Measurements from ENCODE around the gene MMRN2. TPM values are rescaled to one million over a fixed set of nuclear protein-coding genes. Genes with fewer than 3 reads are reported as not detected.
"Not testable (repeated sequence)": the region's sequence is repeated elsewhere in the genome, so short reads cannot be mapped to it uniquely, and the experiment has no call there.

Gene MMRN2
- total RNA-seq, 1 donor from 2014 or later: not detected

DNA sequence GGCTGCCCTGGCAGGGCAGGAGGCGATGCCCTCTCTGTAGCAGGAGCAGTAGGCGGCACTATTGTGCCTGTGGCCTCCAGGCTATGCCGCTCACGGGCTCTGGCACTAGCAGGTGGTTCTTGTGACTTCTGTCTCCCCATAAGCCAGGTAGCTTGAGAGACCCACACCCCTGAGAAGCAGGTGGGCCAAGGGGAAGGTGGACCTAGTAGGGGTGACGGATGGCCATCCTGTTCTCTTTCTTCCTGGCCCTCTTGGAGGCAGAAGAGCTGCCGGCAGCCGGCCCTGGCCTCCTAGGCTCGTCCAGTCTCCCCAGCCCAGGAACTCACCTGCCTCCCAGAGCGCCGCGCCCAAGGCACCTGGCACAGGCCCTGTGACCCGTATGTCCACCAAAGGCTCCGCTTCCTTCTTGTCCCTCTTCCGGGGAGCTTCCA lies 15.4 kb downstream of the MMRN2 start:
- intact Hi-C loops (cut with micrococcal nuclease): no loop called here

DNA sequence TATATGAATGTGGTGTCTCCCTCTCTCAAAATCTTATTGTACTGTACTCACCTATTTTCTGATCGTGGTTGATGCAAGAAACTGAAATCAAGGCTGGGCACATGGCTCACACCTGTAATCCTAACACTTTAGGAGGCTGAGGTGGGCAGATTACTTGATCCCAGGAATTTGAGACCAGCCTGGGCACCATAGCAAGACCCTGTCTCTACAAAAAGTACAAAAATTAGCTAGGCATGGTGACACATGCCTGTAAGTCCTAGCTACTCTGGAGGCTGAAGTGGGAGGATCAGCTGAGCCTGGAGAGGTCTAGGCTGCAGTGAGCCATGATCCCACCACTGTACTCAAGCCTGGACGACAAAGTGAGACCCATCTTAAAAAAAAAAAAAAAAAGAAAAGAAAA lies 16.0 kb downstream of the MMRN2 start:
- intact Hi-C loops (cut with micrococcal nuclease): no loop called here

DNA sequence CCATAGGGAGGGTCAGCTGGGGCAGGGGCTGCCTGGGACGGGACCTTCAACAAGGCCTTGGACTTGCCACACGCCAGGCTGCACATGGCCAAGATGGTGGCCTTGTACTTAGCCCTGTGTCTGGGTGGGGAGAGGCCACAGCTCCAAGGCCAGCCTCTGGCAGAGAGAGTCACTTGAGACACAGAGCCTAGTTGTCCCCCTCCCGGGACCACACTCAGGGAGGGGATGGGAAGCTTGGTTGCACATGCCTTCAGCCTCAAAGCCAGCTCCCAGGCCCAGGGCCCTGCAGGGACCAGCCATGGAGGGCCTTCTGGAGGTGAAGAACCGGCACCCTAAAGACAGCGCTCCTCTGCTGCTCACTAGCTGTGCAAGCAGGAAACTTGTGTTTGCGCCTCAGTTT lies 16.7 kb downstream of the MMRN2 start:
- intact Hi-C loops (cut with micrococcal nuclease): no loop called here

DNA sequence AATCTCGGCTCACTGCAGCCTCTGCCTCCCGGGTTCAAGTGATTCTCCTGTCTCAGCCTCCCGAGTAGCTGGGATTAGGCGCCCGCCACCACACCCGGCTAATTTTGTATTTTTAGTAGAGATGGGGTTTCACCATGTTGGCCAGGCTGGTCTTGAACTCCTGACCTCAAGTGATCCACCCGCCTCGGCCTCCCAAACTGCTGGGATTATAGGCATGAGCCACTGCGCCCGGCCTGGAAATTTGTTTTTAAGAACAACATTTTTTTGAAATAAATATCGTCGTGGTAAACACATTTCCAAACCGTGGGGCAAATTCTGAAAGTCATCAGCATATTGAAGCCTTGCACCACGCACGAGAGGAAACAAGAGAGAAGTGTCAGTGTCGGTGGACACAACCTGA lies 17.3 kb downstream of the MMRN2 start:
- intact Hi-C loops (cut with micrococcal nuclease): not testable (repeated sequence)

DNA sequence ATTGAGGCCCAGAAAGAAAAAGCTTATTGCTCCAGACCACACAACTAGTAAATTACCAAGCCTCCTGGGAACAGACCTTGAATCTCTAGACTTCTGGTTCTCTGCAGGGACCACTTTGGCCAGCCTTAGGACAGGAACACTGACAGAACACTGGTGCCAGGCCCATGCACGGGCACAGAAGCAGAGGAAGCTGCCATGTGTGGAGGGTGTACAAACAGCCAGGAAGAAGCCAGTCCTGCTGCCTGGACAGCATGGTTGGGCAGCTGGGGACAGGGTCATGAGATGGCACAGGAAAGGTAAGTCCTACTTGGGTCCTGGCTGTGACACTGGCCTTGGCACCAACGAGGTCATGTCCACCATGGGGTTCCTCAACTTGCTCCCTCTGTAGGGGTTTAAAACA lies 19.2 kb downstream of the MMRN2 start:
- intact Hi-C loops (cut with micrococcal nuclease): no loop called here

DNA sequence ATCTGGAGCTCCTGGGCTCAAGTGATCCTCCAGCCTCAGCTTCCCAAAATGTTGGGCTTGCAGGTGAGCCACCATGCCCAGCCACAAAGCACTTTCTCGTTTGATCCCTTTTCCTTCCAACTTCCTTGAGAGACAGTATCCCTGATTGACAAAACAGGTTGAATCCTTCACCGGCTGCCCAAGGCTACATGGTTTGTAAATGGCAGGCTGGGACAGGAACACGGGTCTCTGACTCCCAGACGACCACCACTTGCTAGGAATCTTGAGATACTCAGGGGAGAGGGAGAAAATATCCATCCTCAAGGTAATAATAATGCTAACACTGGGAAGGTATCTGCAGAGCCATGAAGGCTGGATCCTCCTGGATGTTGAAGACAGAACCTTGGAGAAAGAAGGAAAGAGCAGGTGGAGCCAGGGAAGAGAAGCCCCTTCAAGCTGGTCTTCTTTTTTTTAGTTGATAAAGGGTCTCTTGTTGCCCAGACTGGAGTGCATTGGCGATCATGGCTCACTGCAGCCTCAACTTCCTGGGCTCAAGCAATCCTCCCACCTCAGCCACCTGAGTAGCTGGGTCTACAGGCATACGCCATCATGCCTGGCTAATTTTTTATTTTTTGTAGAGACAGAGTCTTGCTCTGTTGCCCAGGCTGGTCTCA lies 19.8 kb downstream of the MMRN2 start:
- intact Hi-C loops (cut with micrococcal nuclease): no loop called here

DNA sequence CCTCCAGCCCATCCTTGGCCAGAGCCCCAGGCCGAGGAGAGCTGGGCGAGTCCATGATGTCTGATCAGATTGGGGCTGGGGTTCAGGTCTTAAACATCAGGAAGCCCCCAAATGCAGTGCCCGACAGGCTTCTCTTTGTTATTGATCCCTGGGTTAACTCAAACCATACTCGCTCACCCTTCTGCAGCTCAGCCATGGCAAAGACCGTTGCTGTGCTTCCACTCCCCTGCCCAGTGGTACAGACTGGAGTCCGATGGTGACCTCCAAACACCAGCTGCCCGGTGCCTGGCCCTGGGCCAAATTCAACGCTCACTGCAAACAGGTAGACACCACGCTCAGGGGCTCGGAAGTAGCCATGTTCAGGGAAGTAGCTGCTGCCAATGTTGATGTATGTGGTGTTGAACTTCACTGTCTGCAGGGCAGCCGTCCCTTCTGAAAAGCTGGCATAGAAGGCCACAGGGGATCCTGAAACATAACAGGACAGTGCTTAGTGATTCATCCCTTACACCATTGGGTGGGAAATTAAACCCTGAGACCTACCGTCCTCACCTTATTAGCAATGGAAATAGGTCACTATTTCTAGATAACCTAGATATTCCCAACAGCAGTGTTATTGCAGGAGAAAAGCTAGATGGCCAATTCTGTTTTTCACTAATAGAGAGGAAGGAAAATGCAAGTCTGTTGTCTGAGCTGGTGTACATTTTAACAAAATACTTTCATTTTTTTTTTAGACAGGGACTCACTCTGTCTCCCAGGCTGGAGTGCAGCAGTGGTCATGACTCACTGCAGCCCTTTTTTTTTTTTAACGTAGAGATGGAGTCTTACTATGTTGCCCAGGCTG lies 20.5 kb downstream of the MMRN2 start:
- intact Hi-C loops (cut with micrococcal nuclease): no loop called here

DNA sequence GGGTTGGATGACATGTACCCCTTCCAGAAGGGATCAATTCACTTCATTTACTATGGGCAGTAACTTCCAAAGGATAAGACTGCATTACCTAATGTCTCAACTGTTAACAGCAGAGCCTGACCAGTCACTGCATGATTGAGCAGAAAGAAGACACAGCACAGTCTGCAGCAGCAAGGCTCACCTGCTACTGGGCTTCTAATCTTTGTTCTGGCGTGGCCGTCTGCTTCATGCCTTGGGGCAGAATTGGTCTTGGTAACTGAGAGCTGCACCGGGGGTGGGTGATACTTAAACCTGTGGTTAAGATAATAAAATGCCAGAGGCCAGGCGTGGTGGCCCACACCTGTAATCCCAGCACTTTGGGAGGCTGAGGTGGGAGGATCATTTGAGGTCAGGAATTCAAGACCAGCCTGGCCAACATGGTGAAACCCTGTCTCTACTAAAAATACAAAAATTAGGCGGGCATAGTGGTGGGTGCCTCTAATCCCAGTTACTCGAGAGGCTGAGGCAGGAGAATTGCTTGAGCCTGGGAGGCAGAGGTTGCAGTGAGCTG lies 23.2 kb downstream of the MMRN2 start:
- intact Hi-C loops (cut with micrococcal nuclease): not testable (repeated sequence)

DNA sequence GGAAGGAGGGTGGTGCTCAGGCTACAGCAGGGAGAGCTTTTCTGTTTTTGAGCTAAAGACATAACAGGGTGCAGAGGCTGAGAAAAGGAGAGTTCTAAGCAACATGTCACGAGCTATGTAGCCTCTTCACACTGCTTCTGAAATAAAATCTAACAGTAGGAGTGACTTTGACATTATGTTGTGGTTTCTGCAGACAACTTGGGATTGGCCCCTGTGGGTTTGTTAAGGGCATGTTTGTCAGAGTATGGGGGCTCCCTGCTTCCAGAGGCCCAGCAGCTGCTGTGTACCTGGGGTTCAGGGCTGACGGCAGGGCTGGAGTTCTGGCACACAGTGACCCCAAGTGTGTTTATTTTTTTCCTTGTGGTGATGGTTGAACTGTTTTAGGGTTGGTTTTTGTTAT lies 24.7 kb downstream of the MMRN2 start:
- intact Hi-C loops (cut with micrococcal nuclease): no loop called here

DNA sequence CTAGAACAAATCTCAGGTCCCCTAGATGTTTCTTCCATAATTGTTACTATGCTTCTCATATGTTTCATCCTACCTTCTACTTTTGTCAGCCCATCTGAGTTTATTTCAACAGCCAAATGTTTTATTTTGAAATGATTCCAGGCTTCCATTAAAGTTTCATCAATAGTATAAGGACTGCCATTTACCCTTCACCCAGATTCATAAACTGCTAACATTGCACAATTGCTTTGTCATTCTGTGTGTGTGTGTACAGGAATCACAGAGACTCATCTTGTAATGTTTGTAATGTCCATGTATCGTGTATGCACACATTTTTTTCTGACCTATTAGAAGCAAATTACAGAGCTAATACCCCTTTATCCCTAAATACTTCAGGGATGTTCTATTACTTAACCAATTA lies 25.5 kb downstream of the MMRN2 start:
- intact Hi-C loops (cut with micrococcal nuclease): no loop called here

DNA sequence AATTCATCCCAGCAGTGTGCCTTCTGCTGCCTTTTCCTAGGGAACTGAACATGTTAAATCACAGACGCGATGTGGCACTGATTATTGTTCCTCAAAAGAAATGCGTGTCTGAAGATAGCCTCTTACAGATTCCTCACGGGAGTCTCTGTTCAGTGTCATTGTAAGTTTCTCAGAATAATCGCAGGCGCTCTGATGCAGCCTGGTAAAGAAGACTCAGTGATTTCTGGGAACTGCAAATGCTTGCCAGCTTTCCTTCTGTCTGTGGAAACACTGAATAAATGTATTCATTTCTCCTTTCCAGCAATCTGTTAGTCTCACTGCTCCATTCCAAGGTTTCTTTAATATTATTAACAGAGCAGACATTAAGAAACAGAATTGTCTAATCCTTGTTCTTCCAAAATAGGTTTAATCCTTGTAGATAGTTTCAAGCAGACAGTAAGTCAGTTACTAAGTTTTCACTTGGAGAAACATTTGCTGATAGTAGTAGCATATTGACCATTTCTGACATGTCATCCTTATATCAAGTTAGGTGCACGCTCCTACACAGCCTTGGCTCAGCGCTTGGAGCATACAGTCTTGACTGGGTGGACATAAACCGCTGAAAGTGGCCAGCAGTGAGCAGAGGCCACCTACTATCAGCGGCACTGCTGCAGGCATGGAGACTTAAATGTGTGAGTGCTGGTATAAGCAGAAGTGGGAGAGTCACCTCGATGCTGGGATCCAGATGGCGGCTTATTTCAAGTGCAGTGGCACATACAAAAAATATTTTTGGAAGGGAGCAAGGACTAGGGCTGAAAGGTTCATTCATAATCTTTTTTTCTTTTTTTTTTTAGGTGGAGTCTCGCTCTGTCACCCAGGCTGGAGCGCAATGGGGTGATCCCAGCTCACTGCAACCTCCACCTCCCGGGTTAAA lies 27.7 kb downstream of the MMRN2 start:
- intact Hi-C loops (cut with micrococcal nuclease): no loop called here

DNA sequence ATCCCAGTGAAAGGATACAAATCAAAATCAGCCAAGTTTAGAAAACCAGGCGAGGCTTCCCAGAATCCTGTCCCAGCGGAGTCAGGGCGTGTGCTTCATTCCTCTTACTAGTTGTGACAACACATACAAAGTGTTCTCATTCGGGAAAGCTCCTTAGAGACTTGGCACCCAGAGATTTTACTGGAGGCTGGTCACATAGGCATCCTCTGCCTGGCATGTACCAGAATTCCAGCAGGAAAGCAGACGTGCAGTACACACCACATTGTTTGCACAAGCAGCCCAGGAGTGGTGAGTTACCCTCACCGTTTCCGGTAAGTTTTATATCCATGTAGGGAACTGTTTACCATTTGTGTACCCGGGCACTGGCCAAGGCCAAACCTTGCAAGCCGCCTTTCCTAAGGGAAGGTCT lies 34.9 kb downstream of the MMRN2 start:
- intact Hi-C loops (cut with micrococcal nuclease): no loop called here

DNA sequence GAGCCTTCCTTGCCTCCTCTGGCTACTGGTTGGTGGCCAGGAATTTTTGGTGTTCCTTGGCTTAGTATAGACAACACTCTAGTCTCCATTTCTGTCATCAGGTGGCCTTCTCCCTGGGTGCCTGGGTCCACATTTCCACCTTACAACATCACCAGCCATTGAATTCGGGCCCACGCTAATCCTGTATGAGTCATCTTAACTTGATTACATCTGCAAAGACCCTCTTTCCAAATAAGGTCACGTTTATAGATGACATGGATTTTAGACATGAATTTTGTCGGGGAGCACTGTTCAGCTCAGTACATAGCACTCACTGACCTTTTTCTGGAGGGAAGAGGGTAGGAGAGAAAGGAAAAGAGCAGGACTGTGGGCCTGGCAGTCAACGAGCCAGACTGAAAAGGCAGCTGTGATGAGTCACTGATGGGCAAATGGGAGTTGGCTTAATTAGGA lies 39.4 kb downstream of the MMRN2 start:
- intact Hi-C loops (cut with micrococcal nuclease): no loop called here

DNA sequence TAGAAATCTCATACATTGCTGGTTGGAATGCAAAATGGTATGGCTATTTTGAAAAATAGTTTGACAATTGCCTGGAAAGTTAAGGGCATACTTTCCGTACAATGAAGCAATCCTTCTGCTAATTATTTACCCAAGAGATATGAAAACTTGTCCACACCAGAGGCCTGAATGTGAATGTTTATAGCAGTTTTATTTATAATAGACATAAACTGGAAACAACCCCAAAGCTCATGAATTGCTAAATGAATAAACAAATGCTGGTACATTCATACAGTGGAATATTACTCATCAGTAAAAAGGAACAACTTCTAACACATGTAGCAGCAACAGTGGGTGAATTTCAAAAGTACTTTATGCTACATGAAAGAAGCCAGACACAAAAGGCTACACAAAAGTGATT lies 42.7 kb downstream of the MMRN2 start:
- intact Hi-C loops (cut with micrococcal nuclease): no loop called here

DNA sequence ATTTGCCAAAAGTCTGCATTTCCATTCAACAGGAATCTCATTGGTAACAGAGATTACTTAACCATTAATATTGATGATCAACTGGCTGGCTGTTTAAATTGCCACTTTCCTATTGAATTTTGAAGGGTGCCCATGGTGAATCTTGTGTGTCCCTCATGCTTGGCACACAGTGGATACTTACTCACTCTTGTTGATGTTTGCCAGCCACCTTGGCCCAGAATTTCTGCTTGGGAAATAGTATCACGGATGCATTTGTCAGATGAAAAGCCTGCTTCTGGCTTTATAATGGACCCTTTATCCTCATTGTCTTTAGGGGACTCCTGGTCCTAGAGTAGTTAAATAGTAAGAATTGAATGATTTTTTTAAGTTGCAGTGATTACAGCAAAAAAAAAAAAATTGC lies 52.0 kb downstream of the MMRN2 start:
- intact Hi-C loops (cut with micrococcal nuclease): no loop called here

DNA sequence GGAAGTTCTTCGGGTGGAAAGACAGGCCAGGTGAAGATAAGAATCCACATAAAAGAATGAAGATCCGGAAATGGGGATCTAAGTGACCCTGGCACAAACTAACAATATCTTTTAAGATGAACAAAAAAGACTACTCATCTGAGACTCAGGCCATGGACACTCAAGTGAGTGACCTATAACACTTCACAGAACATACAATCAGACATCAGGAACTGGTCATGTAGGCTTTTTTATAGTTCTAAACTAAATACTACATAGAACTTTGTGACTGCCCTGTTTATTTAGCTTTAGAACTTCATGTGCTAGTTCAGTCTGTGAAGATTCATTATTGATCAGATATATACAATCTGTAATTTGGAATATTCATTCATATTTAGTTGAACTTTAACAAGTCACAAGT lies 52.8 kb downstream of the MMRN2 start:
- intact Hi-C loops (cut with micrococcal nuclease): no loop called here

DNA sequence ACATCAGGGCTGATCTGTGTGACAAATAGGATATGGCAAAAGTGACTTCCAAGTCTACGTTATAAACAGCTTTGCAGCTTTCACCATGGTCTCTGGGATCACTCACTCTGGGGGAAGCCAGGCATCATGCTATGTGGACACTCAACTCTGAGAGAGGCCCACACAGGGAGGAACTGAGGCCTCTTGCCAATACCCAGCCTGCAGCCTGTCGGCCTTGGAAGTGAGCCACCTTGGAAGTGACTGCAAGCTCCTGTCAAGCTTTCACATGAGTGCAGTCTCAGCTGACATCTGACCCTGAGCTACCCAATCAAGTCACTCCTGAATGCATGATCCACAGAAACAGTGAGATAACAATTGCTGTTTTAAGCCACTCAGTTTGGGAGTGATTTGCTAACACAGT lies 56.5 kb downstream of the MMRN2 start:
- intact Hi-C loops (cut with micrococcal nuclease): no loop called here

DNA sequence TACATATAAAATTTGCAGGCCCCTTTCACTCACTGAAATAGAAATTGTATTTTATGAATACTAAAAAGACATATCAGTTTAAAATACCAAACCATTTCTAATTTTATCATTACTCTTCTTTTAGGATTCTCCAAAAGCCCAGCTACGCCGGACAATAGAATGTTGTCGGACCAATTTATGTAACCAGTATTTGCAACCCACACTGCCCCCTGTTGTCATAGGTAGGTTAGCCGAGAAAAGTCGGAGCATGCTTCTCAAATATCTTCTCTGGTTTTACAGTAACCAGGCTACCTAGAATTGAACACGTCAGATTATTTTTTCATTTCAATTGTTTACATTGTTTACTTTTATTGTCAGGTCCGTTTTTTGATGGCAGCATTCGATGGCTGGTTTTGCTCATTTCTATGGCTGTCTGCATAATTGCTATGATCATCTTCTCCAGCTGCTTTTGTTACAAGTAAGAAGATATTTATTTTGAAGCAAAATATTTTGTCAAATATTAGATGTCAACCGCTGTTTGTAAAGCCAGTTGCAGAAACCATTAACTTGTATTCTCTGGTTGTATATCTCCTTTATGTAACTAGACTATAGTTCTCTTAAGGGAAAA lies 57.6 kb downstream of the MMRN2 start:
- intact Hi-C loops (cut with micrococcal nuclease): loop anchor here (1.0 kb wide), 2 partner anchors 188 to 211 kb away; no protein-coding TSS in a partner anchor

DNA sequence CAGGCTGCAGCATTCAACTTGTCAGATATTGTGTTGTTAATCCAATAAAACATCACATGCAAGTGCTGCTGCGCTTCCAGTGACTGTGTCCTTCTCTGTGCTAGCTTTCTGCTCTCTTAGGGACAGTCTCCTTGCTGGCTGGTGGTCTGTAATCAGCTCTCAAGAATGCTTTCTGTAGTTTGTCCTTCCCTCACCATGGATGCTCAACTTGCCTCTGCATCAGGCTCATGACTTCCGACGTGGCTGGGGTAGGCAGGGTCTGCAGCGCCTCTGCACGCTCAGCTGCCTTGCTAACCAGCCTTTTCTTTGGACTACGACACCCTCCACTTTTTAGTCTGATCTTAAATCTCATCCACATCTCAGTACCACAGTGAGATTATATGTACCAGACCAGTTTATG lies 58.3 kb downstream of the MMRN2 start:
- intact Hi-C loops (cut with micrococcal nuclease): loop anchor here (1.0 kb wide), 2 partner anchors 188 to 211 kb away; no protein-coding TSS in a partner anchor

DNA sequence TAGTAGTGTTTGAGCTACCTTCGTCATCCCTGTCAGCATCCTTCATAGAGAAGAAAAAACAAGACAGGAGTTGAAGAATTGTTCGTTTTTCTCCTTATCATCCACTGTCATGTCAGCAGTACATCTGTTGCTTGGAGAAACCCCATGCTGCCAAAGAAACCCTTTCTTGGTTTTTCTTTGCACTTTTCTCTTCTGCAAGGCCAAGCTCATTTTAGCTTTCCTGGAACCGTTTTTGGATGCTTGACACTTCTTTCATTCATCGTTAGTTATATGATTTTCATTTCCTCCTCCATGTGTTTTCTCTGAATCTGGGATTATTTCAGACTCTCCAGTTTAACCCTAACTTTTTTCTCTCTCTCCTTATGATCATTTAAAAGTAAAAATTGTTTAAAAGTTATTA lies 58.9 kb downstream of the MMRN2 start:
- intact Hi-C loops (cut with micrococcal nuclease): no loop called here

DNA sequence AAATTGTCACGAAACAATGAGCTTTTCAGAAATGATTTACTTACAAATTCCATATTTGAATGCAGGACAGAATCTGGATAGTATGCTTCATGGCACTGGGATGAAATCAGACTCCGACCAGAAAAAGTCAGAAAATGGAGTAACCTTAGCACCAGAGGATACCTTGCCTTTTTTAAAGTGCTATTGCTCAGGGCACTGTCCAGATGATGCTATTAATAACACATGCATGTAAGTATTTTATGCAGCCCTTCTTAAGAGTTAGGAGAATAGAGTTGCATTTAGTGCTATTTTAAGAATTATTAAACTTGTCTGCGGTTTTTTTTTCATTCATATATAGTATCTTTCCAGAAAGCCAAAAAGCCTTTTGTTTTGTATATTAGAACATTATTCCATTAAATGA lies 67.4 kb downstream of the MMRN2 start:
- intact Hi-C loops (cut with micrococcal nuclease): no loop called here
